Astrocyte of the spinal cord (primary cell): ENCODE measurements around the gene HECA.
A peak's percentile ranks its signal among the peaks of the same experiment; 100 is the strongest.

ENCODE experiments used
- DNase-seq: peaks from one replicate; pipeline ENCODE4 v3.0.0; 2011; ENCODE audit warnings: low read depth, low spot score
- H3K4me3 ChIP-seq: 2 replicates; pipeline ENCODE4 v1.5.1; 2011; ENCODE audit warnings: low read depth, mild to moderate bottlenecking, low read length, moderate library complexity
- CTCF ChIP-seq: IDR thresholded peaks from 2 replicates; pipeline ENCODE4 v1.5.1; 2012; ENCODE audit warnings: low read depth, mild to moderate bottlenecking, low read length, inconsistent platforms
- in situ Hi-C: cut with HindIII; loops from 2 replicates; pipeline ENCODE4 v1.10.0; 2017; ENCODE audit warnings: low sequenced_read_pairs

Gene HECA

GRCh38 chr6:139145661-139146060 lies 10.8 kb downstream of the HECA start:
- in situ Hi-C loops = no loop called here
- H3K4me3 ChIP-seq = no peak overlapping the region

GRCh38 chr6:139146317-139146726 lies 11.4 kb downstream of the HECA start:
- TF ChIP-seq CTCF = no peak
- H3K4me3 ChIP-seq = no peak overlapping the region
- in situ Hi-C loops = no loop called here
- DNase-seq = no peak

More at GRCh38 chr6:139145661-139146060, 10.8 kb downstream of the HECA start:
- no peak for TF ChIP-seq CTCF
- no peak for DNase-seq

GRCh38 chr6:139147628-139148027 lies 12.7 kb downstream of the HECA start:
- in situ Hi-C loops = no loop called here
- H3K4me3 ChIP-seq = no peak overlapping the region
- DNase-seq = no peak
- TF ChIP-seq CTCF = no peak

- H3K4me3 ChIP-seq = no peak overlapping the region
- in situ Hi-C loops = no loop called here
- TF ChIP-seq CTCF = no peak
- DNase-seq = no peak
Measured at GRCh38 chr6:139148557-139149235, 13.8 kb downstream of the HECA start.

GRCh38 chr6:139149383-139149782 lies 14.5 kb downstream of the HECA start:
- no peak overlapping the region for H3K4me3 ChIP-seq
- DNase-seq = peak; percentile 48
- in situ Hi-C loops = no loop called here
- no peak for TF ChIP-seq CTCF

- H3K4me3 ChIP-seq = no peak overlapping the region
- no peak for TF ChIP-seq CTCF
- in situ Hi-C loops = no loop called here
- no peak for DNase-seq
Measured at GRCh38 chr6:139150920-139151319, 16.0 kb downstream of the HECA start.
